ENCODE results near the gene GRIA1.

GRCh38 chr5:153610009-153610408, 119.5 kb downstream of the GRIA1 start:
- TF ChIP-seq CTCF (IDR thresholded peaks at IDR 0.05; ENCODE audit: low read depth, low read length) (no peak), EZH2phosphoT487 (IDR thresholded peaks at IDR 0.05; ENCODE audit: low read depth) (no peak)
